WERI-Rb-1 (cell line): ENCODE results near the gene LLPH.

Experiments used
- DNase-seq: peaks from one replicate; pipeline ENCODE4 v3.0.0-alpha.2; 2020
- H3K27ac ChIP-seq: fragments of 250-450 bp; sonication (Bioruptor Pico); 2 replicates; pipeline ENCODE4 v1.5.1; 2020; ENCODE audit warnings: mild to moderate bottlenecking, moderate library complexity
- H3K27me3 ChIP-seq: fragments of 250-450 bp; sonication (Bioruptor Pico); 2 replicates; pipeline ENCODE4 v1.5.1; 2021; ENCODE audit warnings: mild to moderate bottlenecking, low read depth, moderate library complexity; ENCODE audit not compliant: insufficient read depth, severe bottlenecking
- H3K36me3 ChIP-seq: fragments of 250-450 bp; sonication (Bioruptor Pico); 2 replicates; pipeline ENCODE4 v1.5.1; 2020; ENCODE audit warnings: mild to moderate bottlenecking, moderate library complexity
- H3K4me3 ChIP-seq: 2 replicates; pipeline ENCODE4 v1.5.1; 2011; ENCODE audit warnings: low read depth, mild to moderate bottlenecking, control low read depth, low read length
- H3K9me3 ChIP-seq: fragments of 250-450 bp; sonication (Bioruptor Pico); 2 replicates; pipeline ENCODE4 v1.5.1; 2021; ENCODE audit warnings: mild to moderate bottlenecking, moderate library complexity; ENCODE audit not compliant: severe bottlenecking
- CTCF ChIP-seq: IDR thresholded peaks from 2 replicates; pipeline ENCODE4 v1.5.1; 2011; ENCODE audit warnings: low read depth, mild to moderate bottlenecking, control low read depth, inconsistent platforms, low read length

Gene LLPH

GRCh38 chr12:66127650-66128049 lies 2.9 kb downstream of the LLPH start:
- Histone ChIP-seq H3K27me3 (no peaks in the 10 kb centered on the region), H3K36me3 (peaks cover 40% of the 10 kb centered on the region), H3K27ac (no peak overlapping the region), H3K9me3 (no peaks in the 10 kb centered on the region), H3K4me3 (no peak overlapping the region)
- no peak for DNase-seq
- no peak for TF ChIP-seq CTCF

- Histone ChIP-seq H3K27me3 (no peaks in the 10 kb centered on the region), H3K4me3 (no peak overlapping the region), H3K9me3 (no peaks in the 10 kb centered on the region), H3K27ac (no peak overlapping the region), H3K36me3 (peaks cover 24% of the 10 kb centered on the region)
- DNase-seq, result no peak
- TF ChIP-seq CTCF, result no peak
Observed at GRCh38 chr12:66120477-66120876, 10.1 kb downstream of the LLPH start.

- H3K36me3 ChIP-seq, result peaks cover 19% of the 10 kb centered on the region
- H3K27me3 ChIP-seq, result no peaks in the 10 kb centered on the region
- H3K9me3 ChIP-seq, result no peaks in the 10 kb centered on the region
- no peak overlapping the region for H3K4me3 ChIP-seq
- no peak for DNase-seq
- no peak for TF ChIP-seq CTCF
- H3K27ac ChIP-seq, result no peak overlapping the region
Observed at GRCh38 chr12:66119870-66120241, 10.7 kb downstream of the LLPH start.

GRCh38 chr12:66119229-66119869 lies 11.2 kb downstream of the LLPH start:
- Histone ChIP-seq H3K27me3 (no peaks in the 10 kb centered on the region), H3K4me3 (no peak overlapping the region), H3K27ac (no peak overlapping the region), H3K36me3 (peaks cover 14% of the 10 kb centered on the region), H3K9me3 (no peaks in the 10 kb centered on the region)
- DNase-seq, result no peak
- no peak for TF ChIP-seq CTCF

- Histone ChIP-seq H3K27ac (no peak overlapping the region), H3K36me3 (peaks cover 4% of the 10 kb centered on the region), H3K9me3 (no peaks in the 10 kb centered on the region), H3K4me3 (no peak overlapping the region), H3K27me3 (no peaks in the 10 kb centered on the region)
- TF ChIP-seq CTCF, result no peak
- no peak for DNase-seq
Observed at GRCh38 chr12:66118240-66118891, 12.2 kb downstream of the LLPH start.
